Measurements from ENCODE around the gene ESRRG.

ESRRG gene

GRCh38 chr1:216626394-216627067, 96.7 kb downstream of the ESRRG start:
- DNase-seq = no peak

GRCh38 chr1:216621536-216621935, 101.7 kb downstream of the ESRRG start:
- DNase-seq = no peak

- no peak for DNase-seq
Measured at GRCh38 chr1:216617081-216617875, 106.0 kb downstream of the ESRRG start.

- no peak for DNase-seq
Measured at GRCh38 chr1:216616425-216616824, 106.8 kb downstream of the ESRRG start.

GRCh38 chr1:216614011-216614934, 109.0 kb downstream of the ESRRG start:
- no peak for DNase-seq

- no peak for DNase-seq
Measured at GRCh38 chr1:216612291-216612690, 110.9 kb downstream of the ESRRG start.

GRCh38 chr1:216607067-216607697, 116.0 kb downstream of the ESRRG start:
- no peak for DNase-seq

GRCh38 chr1:216606047-216606637, 117.1 kb downstream of the ESRRG start:
- no peak for DNase-seq

- no peak for DNase-seq
Measured at GRCh38 chr1:216604771-216605170, 118.5 kb downstream of the ESRRG start.

- no peak for DNase-seq
Measured at GRCh38 chr1:216600730-216601609, 122.3 kb downstream of the ESRRG start.

GRCh38 chr1:216599851-216600250, 123.4 kb downstream of the ESRRG start:
- no peak for DNase-seq

GRCh38 chr1:216598448-216598847, 124.8 kb downstream of the ESRRG start:
- DNase-seq = no peak

GRCh38 chr1:216596281-216596862, 126.9 kb downstream of the ESRRG start:
- no peak for DNase-seq

GRCh38 chr1:216587715-216588114, 135.5 kb downstream of the ESRRG start:
- no peak for DNase-seq

- DNase-seq = no peak
Measured at GRCh38 chr1:216582151-216582550, 141.1 kb downstream of the ESRRG start.

- no peak for DNase-seq
Measured at GRCh38 chr1:216580538-216581057, 142.6 kb downstream of the ESRRG start.

- no peak for DNase-seq
Measured at GRCh38 chr1:216576234-216576937, 146.8 kb downstream of the ESRRG start.

- DNase-seq = no peak
Measured at GRCh38 chr1:216566641-216567205, 156.5 kb downstream of the ESRRG start.

- DNase-seq = no peak
Measured at GRCh38 chr1:216563087-216563486, 160.1 kb downstream of the ESRRG start.

- DNase-seq = no peak
Measured at GRCh38 chr1:216562383-216562782, 160.8 kb downstream of the ESRRG start.
